Natural killer cell treated with Interleukin-12 subunit alpha and Interleukin-12 subunit beta and Interleukin-15 and Interleukin-18, amount 100 ng/mL, for 72 hours (primary cell): ENCODE data around the gene KCNG4. TPM values are rescaled to one million over a fixed set of nuclear protein-coding genes. Genes with fewer than 3 reads are reported as not detected.
"Not testable (repeated sequence)": the region's sequence is repeated elsewhere in the genome, so short reads cannot be mapped to it uniquely, and the experiment has no call there.

ENCODE experiments used
- ATAC-seq, 2 donors: fragments of 150-1000 bp; cut with Tn5 transposase in 1 of 2; sonication (Bioruptor Pico), chemical (Tn5 transposase) in 1 of 2; 2 replicates each; pipeline ENCODE4 v1.10.0; 2021
- DNase-seq: peaks from one replicate; pipeline ENCODE4 v3.0.0; 2022; ENCODE audit warnings: low spot score
- H3K27ac Mint-ChIP-seq, 2 donors: 1 replicate in 1 of 2; 2 replicates in 1 of 2; pipeline ENCODE4 v1.8.0; 2022; ENCODE audit warnings: mixed read lengths in 2 of 2, mild to moderate bottlenecking in 1 of 2, moderate library complexity in 1 of 2
- H3K27me3 Mint-ChIP-seq, 2 donors: 1 replicate in 1 of 2; 2 replicates in 1 of 2; pipeline ENCODE4 v1.8.0; 2022; ENCODE audit warnings: mixed read lengths in 2 of 2
- H3K36me3 Mint-ChIP-seq: one replicate; pipeline ENCODE4 v1.8.0; 2022; ENCODE audit warnings: mixed read lengths
- H3K4me1 Mint-ChIP-seq, 2 donors: 1 replicate in 1 of 2; 2 replicates in 1 of 2; pipeline ENCODE4 v1.8.0; 2022; ENCODE audit warnings: low read depth in 2 of 2, mixed read lengths in 2 of 2, mild to moderate bottlenecking in 1 of 2
- H3K4me3 Mint-ChIP-seq: one replicate; pipeline ENCODE4 v1.8.0; 2022; ENCODE audit warnings: mixed read lengths
- H3K9me3 Mint-ChIP-seq: 2 replicates; pipeline ENCODE4 v1.8.0; 2022; ENCODE audit warnings: mixed read lengths
- total RNA-seq, 2 donors: library from RNA; stranded (reverse); gene quantifications; one replicate each; pipeline ENCODE4 v1.2.3, GENCODE V29; 2022

The KCNG4 gene
- total RNA-seq, 2 donors from 2014 or later = not detected

DNA sequence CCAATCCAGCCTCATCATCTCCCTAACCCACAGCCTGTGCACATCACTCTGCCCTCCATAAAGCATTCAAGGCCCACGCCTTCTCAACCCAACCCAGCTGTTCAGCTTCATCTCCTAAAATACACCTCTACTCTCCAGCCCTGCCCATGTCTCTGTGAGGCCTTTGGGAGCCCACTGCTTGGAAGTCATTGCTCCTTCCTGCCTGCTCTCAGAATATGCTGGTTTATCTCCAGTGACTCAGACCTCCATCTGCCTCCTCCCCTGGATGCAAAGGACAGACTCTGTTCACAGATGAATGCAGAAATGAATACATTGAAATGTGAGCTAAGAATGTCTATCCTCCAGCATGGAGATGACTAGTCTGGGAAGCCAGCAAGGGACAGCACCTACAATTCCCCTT lies 19.0 kb downstream of the KCNG4 start:
- Mint-ChIP-seq H3K4me1 (no peaks in the 10 kb centered on the region), H3K27ac (no peak overlapping the region), H3K27me3 (peaks cover 3 to 7% of the 10 kb centered on the region in 2 donors), H3K36me3 (no peaks in the 10 kb centered on the region), H3K4me3 (no peak overlapping the region), H3K9me3 (no peaks in the 10 kb centered on the region)
- DNase-seq (no peak), ATAC-seq (no peak)

DNA sequence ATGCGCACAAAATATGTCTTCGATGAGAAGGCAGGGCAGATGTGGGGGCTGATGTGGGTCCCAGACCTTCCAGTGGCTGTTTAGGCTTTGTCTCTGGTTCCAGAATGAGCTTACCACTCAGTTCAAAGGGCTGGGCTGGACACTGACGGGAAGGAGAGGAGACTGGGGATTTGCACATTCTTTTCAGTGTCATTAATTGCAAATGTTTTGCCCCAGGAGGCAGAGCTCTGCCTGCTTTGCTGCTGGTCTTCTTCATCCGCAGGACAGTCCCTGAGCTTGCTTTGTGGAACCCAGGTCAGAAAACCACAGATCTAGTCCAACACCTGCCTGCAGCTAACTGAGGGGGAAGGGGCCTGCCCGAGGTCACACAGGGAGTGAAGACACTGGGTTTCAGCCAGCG lies 20.9 kb downstream of the KCNG4 start:
- no peak overlapping the region for H3K27ac Mint-ChIP-seq
- no peak overlapping the region for H3K4me3 Mint-ChIP-seq
- H3K9me3 Mint-ChIP-seq = no peaks in the 10 kb centered on the region
- no peaks in the 10 kb centered on the region for H3K4me1 Mint-ChIP-seq
- H3K27me3 Mint-ChIP-seq = peaks cover 3 to 4% of the 10 kb centered on the region in 2 donors
- no peaks in the 10 kb centered on the region for H3K36me3 Mint-ChIP-seq
- no peak for ATAC-seq
- DNase-seq = no peak

DNA sequence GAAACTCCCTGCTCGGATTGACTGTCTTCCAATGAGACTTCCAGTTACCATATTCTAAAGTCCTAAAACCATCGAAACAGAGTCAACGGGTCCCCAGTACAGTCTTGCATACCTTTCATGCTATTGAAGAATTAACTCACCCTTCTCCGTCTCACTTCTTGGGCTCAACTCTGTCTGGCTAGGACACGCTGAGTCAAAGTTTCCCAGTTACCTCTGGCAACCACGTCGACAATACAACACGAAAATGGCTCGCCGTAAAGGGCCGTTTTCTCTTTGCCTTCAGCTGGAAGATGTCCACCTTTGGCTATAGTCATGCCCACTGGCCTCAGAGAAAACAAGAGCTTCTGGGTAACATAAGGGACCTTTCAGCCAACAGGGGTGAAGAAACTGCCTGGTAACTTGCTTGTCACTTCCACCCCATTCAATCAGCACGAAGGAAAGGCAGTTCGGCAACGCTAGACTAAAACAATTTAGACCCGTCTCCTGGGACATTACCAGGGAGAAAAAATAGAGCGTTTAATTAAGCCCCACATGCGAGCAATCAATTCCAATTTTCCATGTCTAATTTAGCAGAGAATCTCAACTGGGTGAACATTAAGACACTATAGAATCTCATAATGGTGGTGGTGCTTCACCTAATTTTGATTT lies 21.5 kb downstream of the KCNG4 start:
- H3K9me3 Mint-ChIP-seq = no peaks in the 10 kb centered on the region
- H3K27me3 Mint-ChIP-seq = peaks cover 3 to 4% of the 10 kb centered on the region in 2 donors
- H3K4me3 Mint-ChIP-seq = no peak overlapping the region
- no peak for ATAC-seq
- H3K36me3 Mint-ChIP-seq = no peaks in the 10 kb centered on the region
- H3K4me1 Mint-ChIP-seq = no peaks in the 10 kb centered on the region
- H3K27ac Mint-ChIP-seq = no peak overlapping the region
- DNase-seq = no peak

DNA sequence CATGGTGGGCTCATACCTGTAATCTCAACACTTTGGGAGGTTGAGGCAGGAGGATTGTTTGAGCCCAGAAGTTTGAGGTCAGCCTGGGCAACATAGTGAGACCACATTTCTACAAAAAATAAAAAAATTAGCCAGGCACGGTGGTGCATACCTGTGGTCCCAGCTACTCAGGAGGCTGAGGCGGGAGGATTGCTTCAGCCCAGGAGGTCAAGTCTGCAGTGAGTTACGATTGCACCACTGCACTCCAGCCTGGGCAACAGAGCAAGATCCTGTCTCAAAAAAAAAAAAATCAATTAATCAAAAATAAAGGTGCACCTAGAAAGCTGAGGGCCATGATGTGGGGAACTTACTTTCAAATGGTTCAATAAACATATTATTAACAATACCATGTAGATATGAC lies 23.7 kb downstream of the KCNG4 start:
- not testable (repeated sequence) for H3K27ac Mint-ChIP-seq, H3K27me3 Mint-ChIP-seq, ATAC-seq

DNA sequence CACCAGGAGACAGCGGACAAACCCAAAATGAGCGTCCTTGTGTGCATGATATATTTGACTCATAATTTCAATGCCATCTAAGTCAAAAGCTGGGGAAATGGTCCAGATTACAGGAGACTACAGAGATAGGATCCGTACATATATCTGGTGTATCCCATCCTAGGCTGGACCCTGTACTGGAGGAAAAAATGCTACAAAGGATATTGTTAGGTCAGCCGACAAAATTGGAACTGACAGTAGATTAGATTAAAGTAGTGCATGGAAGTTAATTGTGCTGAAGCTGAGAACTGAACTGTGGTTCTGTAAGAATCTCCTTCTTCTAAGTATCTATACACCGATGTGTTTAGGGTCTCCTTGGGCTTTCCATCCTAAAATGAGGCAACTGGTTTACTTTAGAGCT lies 24.3 kb downstream of the KCNG4 start:
- no peak overlapping the region for H3K4me3 Mint-ChIP-seq
- ATAC-seq = no peak
- H3K27ac Mint-ChIP-seq = no peak overlapping the region
- H3K9me3 Mint-ChIP-seq = no peaks in the 10 kb centered on the region
- H3K36me3 Mint-ChIP-seq = no peaks in the 10 kb centered on the region
- DNase-seq = no peak
- no peaks in the 10 kb centered on the region for H3K4me1 Mint-ChIP-seq
- H3K27me3 Mint-ChIP-seq = peaks cover 0 to 4% of the 10 kb centered on the region in 2 donors

More for the DNA sequence above, 23.7 kb downstream of the KCNG4 start:
- H3K4me1 Mint-ChIP-seq, H3K4me3 Mint-ChIP-seq, DNase-seq, H3K36me3 Mint-ChIP-seq, H3K9me3 Mint-ChIP-seq: not testable (repeated sequence)

- no peaks in the 10 kb centered on the region for H3K36me3 Mint-ChIP-seq
- DNase-seq (no peak), ATAC-seq (no peak)
- no peaks in the 10 kb centered on the region for H3K9me3 Mint-ChIP-seq
- peaks cover 0 to 4% of the 10 kb centered on the region in 2 donors for H3K27me3 Mint-ChIP-seq
- H3K4me3 Mint-ChIP-seq = no peak overlapping the region
- no peak overlapping the region for H3K27ac Mint-ChIP-seq
- no peaks in the 10 kb centered on the region for H3K4me1 Mint-ChIP-seq
These were observed 25.3 kb downstream of the KCNG4 start for GRCh38 chr16:84214451-84215066.

- DNase-seq = no peak
- no peaks in the 10 kb centered on the region for H3K36me3 Mint-ChIP-seq
- H3K27ac Mint-ChIP-seq = no peak overlapping the region
- no peaks in the 10 kb centered on the region for H3K9me3 Mint-ChIP-seq
- no peaks in the 10 kb centered on the region for H3K27me3 Mint-ChIP-seq
- no peaks in the 10 kb centered on the region for H3K4me1 Mint-ChIP-seq
- H3K4me3 Mint-ChIP-seq = no peak overlapping the region
- ATAC-seq = no peak
These were observed 27.2 kb downstream of the KCNG4 start for GRCh38 chr16:84212631-84213030.

DNA sequence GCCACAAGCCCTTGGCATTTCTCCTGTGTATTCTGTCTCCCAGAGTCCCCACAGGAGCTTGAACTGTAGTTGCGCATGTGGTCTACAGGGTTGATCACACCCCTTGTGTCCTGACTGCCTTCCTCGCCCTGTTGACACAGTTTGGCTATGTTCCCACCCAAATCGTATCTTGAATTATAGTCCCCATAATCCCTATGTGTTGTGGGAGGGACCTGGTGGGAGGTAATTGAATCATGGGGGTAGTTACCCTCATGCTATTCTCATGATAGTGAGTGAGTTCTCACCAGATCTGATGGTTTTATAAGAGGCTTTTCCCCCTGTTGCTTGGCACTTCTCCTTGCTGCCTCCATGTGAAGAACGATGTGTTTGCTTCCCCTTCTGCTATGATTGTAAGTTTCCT lies 27.7 kb downstream of the KCNG4 start:
- ATAC-seq (no peak), DNase-seq (no peak)
- H3K9me3 Mint-ChIP-seq = no peaks in the 10 kb centered on the region
- no peaks in the 10 kb centered on the region for H3K27me3 Mint-ChIP-seq
- H3K4me3 Mint-ChIP-seq = no peak overlapping the region
- H3K4me1 Mint-ChIP-seq = no peaks in the 10 kb centered on the region
- H3K27ac Mint-ChIP-seq = no peak overlapping the region
- no peaks in the 10 kb centered on the region for H3K36me3 Mint-ChIP-seq

DNA sequence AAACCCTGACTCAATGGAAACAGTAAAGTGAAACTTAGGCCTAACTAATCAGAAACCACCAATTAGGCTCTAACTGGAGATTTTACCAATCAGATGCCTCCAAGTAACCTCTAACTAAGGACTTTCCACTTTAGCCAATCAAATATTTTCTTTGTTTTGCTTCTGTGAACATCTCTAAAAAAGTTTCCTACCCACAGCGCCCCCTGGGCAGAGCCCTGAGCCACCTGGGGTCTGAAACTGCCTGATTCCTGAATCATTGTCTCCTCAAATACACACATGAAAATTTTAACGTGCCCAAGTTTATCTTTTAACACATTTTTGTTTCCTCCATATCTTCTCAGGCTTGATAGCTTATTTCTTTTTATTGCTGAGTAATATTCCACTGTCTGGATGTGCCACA lies 29.8 kb downstream of the KCNG4 start:
- H3K4me3 Mint-ChIP-seq = no peak overlapping the region
- no peak for ATAC-seq
- no peak overlapping the region for H3K27ac Mint-ChIP-seq
- no peaks in the 10 kb centered on the region for H3K36me3 Mint-ChIP-seq
- peaks cover 0 to 5% of the 10 kb centered on the region in 2 donors for H3K27me3 Mint-ChIP-seq
- DNase-seq = no peak
- H3K9me3 Mint-ChIP-seq = no peaks in the 10 kb centered on the region
- no peaks in the 10 kb centered on the region for H3K4me1 Mint-ChIP-seq

DNA sequence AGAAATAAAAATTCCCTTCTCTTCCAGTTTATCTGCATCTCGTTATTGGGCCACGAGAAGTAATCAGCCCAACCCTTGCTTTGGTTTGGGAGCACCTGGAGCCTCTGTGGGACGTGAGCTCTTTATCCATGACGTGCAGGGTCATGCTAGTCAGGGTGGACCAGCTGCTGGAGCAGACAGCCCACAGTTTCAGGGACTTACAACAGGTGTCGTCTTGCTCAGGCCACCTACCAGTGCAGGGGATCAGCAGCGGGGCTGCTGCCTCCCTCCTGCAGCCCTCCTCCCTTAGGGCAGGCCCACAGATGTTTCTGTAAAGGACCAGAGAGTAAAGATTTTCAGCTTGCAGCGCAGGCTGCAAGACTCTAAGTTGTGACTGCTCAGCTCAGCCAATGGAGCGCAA lies 31.9 kb downstream of the KCNG4 start:
- Mint-ChIP-seq H3K9me3 (no peaks in the 10 kb centered on the region), H3K4me1 (no peaks in the 10 kb centered on the region), H3K27me3 (peaks cover 0 to 5% of the 10 kb centered on the region in 2 donors), H3K27ac (no peak overlapping the region), H3K36me3 (no peaks in the 10 kb centered on the region), H3K4me3 (no peak overlapping the region)
- no peak for DNase-seq
- ATAC-seq = peak in 1 of 2 donors; percentile 20

- Mint-ChIP-seq H3K36me3 (no peaks in the 10 kb centered on the region), H3K4me3 (no peak overlapping the region)
These were observed 32.6 kb downstream of the KCNG4 start for GRCh38 chr16:84207251-84207650.

DNA sequence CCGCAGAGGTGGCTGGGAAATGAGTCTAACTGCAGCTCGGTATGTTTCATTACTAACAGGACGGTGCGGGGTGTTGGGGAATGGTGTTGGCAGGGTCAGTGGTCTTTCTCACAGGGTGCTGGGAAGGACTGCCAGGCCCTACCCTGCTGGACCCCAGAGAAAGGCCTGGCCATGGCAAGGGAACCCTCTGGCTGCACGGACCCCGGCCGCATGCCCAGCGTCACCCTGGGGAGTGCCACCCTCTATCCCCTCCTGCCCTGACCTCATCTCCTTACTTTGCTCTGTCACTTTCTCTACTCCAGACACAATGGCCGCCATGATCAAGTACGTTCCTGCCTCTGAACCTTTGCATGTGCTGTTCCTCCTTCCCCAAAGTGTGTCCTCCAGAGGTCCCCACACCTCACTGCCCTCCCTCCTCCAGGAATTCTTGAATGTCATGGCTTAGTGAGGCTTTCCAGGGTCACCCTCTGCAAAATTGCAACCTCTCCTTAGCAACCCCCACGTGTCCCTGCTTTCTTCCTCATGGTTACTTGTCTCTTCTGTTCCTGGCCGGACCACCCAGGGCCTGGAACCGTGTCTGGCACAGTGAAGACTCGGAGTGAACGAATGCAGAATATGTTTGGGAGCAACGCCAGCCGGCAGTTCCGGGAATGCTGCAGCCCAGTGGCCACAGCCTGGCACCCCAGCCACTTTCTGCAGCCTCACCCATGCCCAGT lies 33.7 kb downstream of the KCNG4 start:
- H3K4me3 Mint-ChIP-seq = no peak overlapping the region

More at GRCh38 chr16:84207251-84207650, 32.6 kb downstream of the KCNG4 start:
- ATAC-seq (no peak), DNase-seq (no peak)
- no peak overlapping the region for H3K27ac Mint-ChIP-seq
- no peaks in the 10 kb centered on the region for H3K9me3 Mint-ChIP-seq
- H3K27me3 Mint-ChIP-seq = peaks cover 0 to 5% of the 10 kb centered on the region in 2 donors
- H3K4me1 Mint-ChIP-seq = no peaks in the 10 kb centered on the region

GRCh38 chr16:84205123-84205522 lies 34.7 kb downstream of the KCNG4 start:
- H3K9me3 Mint-ChIP-seq, H3K36me3 Mint-ChIP-seq, H3K4me3 Mint-ChIP-seq, H3K27ac Mint-ChIP-seq, ATAC-seq, DNase-seq, H3K27me3 Mint-ChIP-seq, H3K4me1 Mint-ChIP-seq: not testable (repeated sequence)

More for the DNA sequence above, 33.7 kb downstream of the KCNG4 start:
- ATAC-seq (peak; percentile 17 to 30), DNase-seq (no peak)
- H3K9me3 Mint-ChIP-seq = no peaks in the 10 kb centered on the region
- H3K27me3 Mint-ChIP-seq = peaks cover 0 to 5% of the 10 kb centered on the region in 2 donors
- no peak overlapping the region for H3K27ac Mint-ChIP-seq
- no peaks in the 10 kb centered on the region for H3K4me1 Mint-ChIP-seq
- H3K36me3 Mint-ChIP-seq = no peaks in the 10 kb centered on the region

GRCh38 chr16:84204551-84204950 lies 35.3 kb downstream of the KCNG4 start:
- not testable (repeated sequence) for ATAC-seq, H3K9me3 Mint-ChIP-seq, H3K27me3 Mint-ChIP-seq, H3K27ac Mint-ChIP-seq, H3K4me3 Mint-ChIP-seq, H3K36me3 Mint-ChIP-seq, DNase-seq, H3K4me1 Mint-ChIP-seq
